Posterior vena cava (tissue), 2 donors: ENCODE measurements around the gene THBD. TPM values are rescaled to one million over a fixed set of nuclear protein-coding genes. Genes with fewer than 3 reads are reported as not detected.

Experiments
- DNase-seq: peaks from one replicate; pipeline ENCODE4 v3.0.0-alpha.2; 2020; ENCODE audit warnings: low spot score
- intact Hi-C, 2 donors: fragments of 100-400 bp; cut with DNase I; formaldehyde crosslinking; loops; one replicate each; pipeline versions ENCODE4 v1.14.1 to v1.14.2; 2022 to 2023
- total RNA-seq, 2 donors: library from RNA; stranded (reverse); fragmentation: NEBNext Ultra II Directional; extraction: Animal tissue kit (Norgen Biotek cat#: 25700); gene quantifications; one replicate each; pipeline ENCODE4 v1.2.1, GENCODE V29; 2021
- donor health status: DM: yes; HTN: yes; CAD: no.
- donor health status: DM: yes; HTN: yes; CAD: no.

THBD gene
- total RNA-seq, 2 donors from 2014 or later: 46.9 to 53.6 TPM

- intact Hi-C loops: no loop called here
- DNase-seq: no peak
Observed at GRCh38 chr20:23003077-23003635, 46.3 kb downstream of the THBD start.

GRCh38 chr20:23002276-23002675 lies 47.2 kb downstream of the THBD start:
- DNase-seq: no peak
- intact Hi-C loops: no loop called here

GRCh38 chr20:23000232-23000947 lies 49.1 kb downstream of the THBD start:
- no peak for DNase-seq
- intact Hi-C loops: no loop called here

- intact Hi-C loops: no loop called here
- DNase-seq: no peak
Observed at GRCh38 chr20:22999756-23000155, 49.7 kb downstream of the THBD start.

- no peak for DNase-seq
- intact Hi-C loops: no loop called here
Observed at GRCh38 chr20:22998476-22998875, 51.0 kb downstream of the THBD start.

GRCh38 chr20:22995923-22996322 lies 53.5 kb downstream of the THBD start:
- intact Hi-C loops: no loop called here
- DNase-seq: peak; percentile 71

Other genes with a start within 250 kb of the THBD start
- gene SSTR4, start 14.4 kb downstream of the THBD start, total RNA-seq: not detected
- gene CD93, start 36.7 kb upstream of the THBD start, total RNA-seq: 10 to 100 TPM; 79.4 to 88.2 TPM